ENCODE results near the gene SLC47A1. TPM values are rescaled to one million over a fixed set of nuclear protein-coding genes. Genes with fewer than 3 reads are reported as not detected.

Gene SLC47A1
- total and polyA plus RNA-seq, 2 experiments from 2014 or later, result 19.7 to 48.6 TPM

GRCh38 chr17:19583871-19584270 is 50.2 kb downstream of the SLC47A1 start:
- H3K27ac ChIP-seq, result no peak overlapping the region
- TF ChIP-seq CTCF (IDR thresholded peaks at IDR 0.05; ENCODE audit: low read depth, low read length), result no peak
- no peaks in the 10 kb centered on the region for H3K4me1 ChIP-seq (ENCODE audit: low read depth)
- no peak overlapping the region for H3K4me3 ChIP-seq
- DNase-seq (ENCODE audit: low read depth in 1 of 2, low spot score in 1 of 2), result no peak
- H3K27me3 ChIP-seq, result peaks cover 15% of the 10 kb centered on the region
- no peaks in the 10 kb centered on the region for H3K36me3 ChIP-seq
- no peaks in the 10 kb centered on the region for H3K9me3 ChIP-seq (ENCODE audit: low read depth)

GRCh38 chr17:19590451-19590850 is 56.8 kb downstream of the SLC47A1 start:
- no peaks in the 10 kb centered on the region for H3K4me1 ChIP-seq (ENCODE audit: low read depth)
- DNase-seq (ENCODE audit: low read depth in 1 of 2, low spot score in 1 of 2), result no peak
- TF ChIP-seq CTCF (IDR thresholded peaks at IDR 0.05; ENCODE audit: low read depth, low read length), result no peak
- H3K27me3 ChIP-seq, result no peaks in the 10 kb centered on the region
- no peak overlapping the region for H3K4me3 ChIP-seq
- no peaks in the 10 kb centered on the region for H3K9me3 ChIP-seq (ENCODE audit: low read depth)
- H3K36me3 ChIP-seq, result no peaks in the 10 kb centered on the region
- no peak overlapping the region for H3K27ac ChIP-seq

GRCh38 chr17:19590912-19591551 is 57.4 kb downstream of the SLC47A1 start:
- no peaks in the 10 kb centered on the region for H3K4me1 ChIP-seq (ENCODE audit: low read depth)
- H3K9me3 ChIP-seq (ENCODE audit: low read depth), result no peaks in the 10 kb centered on the region
- no peaks in the 10 kb centered on the region for H3K36me3 ChIP-seq
- H3K27ac ChIP-seq, result no peak overlapping the region
- no peak overlapping the region for H3K4me3 ChIP-seq
- DNase-seq (ENCODE audit: low read depth in 1 of 2, low spot score in 1 of 2), result no peak
- H3K27me3 ChIP-seq, result no peaks in the 10 kb centered on the region
- no peak for TF ChIP-seq CTCF (IDR thresholded peaks at IDR 0.05; ENCODE audit: low read depth, low read length)

GRCh38 chr17:19592316-19592715 is 58.7 kb downstream of the SLC47A1 start:
- Histone ChIP-seq H3K36me3 (no peaks in the 10 kb centered on the region), H3K4me3 (no peak overlapping the region), H3K9me3 (ENCODE audit: low read depth) (no peaks in the 10 kb centered on the region), H3K27ac (no peak overlapping the region), H3K27me3 (no peaks in the 10 kb centered on the region), H3K4me1 (ENCODE audit: low read depth) (no peaks in the 10 kb centered on the region)
- no peak for TF ChIP-seq CTCF (IDR thresholded peaks at IDR 0.05; ENCODE audit: low read depth, low read length)
- DNase-seq (ENCODE audit: low read depth in 1 of 2, low spot score in 1 of 2), result no peak

GRCh38 chr17:19596869-19597268 is 63.2 kb downstream of the SLC47A1 start:
- Histone ChIP-seq H3K36me3 (no peaks in the 10 kb centered on the region), H3K4me1 (ENCODE audit: low read depth) (no peaks in the 10 kb centered on the region), H3K27ac (no peak overlapping the region), H3K27me3 (no peaks in the 10 kb centered on the region), H3K9me3 (ENCODE audit: low read depth) (no peaks in the 10 kb centered on the region), H3K4me3 (no peak overlapping the region)
- DNase-seq (ENCODE audit: low read depth in 1 of 2, low spot score in 1 of 2), result no peak
- no peak for TF ChIP-seq CTCF (IDR thresholded peaks at IDR 0.05; ENCODE audit: low read depth, low read length)

Data from cardiac muscle cell (in vitro differentiated cells and primary cell).